GM21737 (cell line): ENCODE results near the gene ENTPD1.
"Not testable (repeated sequence)": the region's sequence is repeated elsewhere in the genome, so short reads cannot be mapped to it uniquely, and the experiment has no call there.

Experiments
- ATAC-seq: cut with Tn5 transposase; IDR thresholded peaks from one replicate; pipeline ENCODE4 v1.9.1; 2021; ENCODE audit warnings: mild to moderate bottlenecking, moderate library complexity; ENCODE audit not compliant: unreplicated experiment

ENTPD1 gene

DNA sequence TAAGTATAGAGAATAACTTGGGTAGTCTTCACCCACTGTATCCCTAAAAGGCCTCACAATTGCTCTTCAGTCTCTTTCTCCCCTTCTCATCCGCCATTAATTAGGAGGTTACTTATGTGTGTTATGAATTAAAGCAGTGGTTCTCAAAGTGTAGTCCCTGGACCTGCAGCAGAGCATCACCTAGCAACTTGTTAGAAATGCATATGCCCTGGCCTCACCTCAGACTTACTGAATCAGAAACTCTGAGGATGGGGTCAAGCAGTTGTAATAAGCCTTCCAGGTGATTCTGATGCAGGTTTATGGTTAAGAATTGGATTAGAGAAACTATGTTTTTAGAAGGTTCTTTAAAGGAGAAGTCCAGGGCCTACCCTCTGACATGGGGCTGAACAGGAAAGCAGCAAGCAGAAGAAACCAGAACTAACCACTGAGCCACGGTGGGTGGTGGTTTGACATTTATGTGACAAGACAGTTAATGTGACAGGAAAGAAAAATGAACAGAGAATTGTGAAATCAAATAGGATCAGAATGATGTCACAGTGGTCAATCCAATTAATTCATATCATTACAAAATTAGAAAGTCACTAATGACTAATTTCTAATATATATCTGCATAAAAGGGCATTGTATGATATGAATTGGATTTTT, 37.6 kb downstream of the ENTPD1 start:
- ATAC-seq: peak; percentile 45

DNA sequence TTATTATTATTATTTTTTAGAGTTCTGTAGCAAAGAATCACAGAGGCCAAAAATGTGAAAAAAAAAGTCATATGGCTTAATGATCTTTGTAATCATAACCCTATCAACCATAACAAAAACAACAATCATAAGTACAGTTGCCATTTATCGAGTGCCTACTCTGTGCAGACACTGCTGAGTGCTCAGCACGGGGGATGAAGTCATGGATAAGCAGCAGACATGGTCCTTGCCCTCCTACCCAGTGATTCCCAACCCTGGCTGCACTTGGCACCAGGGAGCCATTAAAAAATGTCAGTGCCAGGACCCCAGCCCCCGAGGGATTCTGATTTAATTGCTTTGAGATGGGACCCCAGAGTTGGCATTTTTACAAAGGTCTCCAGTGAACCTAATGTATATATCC, 38.2 kb downstream of the ENTPD1 start:
- ATAC-seq: no peak

DNA sequence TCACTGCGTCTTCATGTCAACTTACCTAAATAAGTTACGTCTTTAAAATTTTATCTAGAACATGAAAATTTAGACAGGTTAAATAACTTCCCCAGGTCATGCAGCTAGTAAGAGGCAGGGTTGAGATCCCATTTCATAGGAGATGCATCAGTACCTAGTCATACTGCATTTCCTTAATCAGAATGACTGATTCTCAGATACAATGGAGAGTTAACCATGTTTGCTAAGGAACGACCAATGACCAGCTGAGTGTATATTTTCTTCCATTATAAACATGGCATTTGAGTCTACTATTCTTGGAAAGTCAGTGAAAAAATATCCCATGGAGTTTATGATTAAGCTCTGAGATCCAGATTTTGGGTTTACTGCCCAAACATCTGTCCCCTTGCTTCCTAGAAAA, 39.6 kb downstream of the ENTPD1 start:
- no peak for ATAC-seq

DNA sequence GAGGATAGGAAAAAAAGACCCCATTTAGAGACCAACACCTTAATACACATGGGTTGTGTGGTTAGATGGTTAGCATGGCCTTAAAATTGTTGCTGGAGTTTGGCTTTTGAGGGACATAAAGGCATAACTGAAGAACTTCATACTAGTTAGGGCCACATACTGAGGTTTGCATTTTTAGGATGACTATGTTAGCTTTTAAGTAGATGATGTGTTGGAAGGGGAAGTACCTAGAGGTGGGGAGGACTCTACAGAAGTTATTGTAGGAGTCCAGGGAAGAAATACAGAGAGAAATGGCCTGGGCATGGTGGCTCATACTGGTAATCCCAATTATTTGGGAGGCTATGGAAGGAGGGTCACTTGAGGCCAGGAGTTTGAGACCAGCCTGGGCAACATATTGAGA, 40.5 kb downstream of the ENTPD1 start:
- ATAC-seq: no peak

DNA sequence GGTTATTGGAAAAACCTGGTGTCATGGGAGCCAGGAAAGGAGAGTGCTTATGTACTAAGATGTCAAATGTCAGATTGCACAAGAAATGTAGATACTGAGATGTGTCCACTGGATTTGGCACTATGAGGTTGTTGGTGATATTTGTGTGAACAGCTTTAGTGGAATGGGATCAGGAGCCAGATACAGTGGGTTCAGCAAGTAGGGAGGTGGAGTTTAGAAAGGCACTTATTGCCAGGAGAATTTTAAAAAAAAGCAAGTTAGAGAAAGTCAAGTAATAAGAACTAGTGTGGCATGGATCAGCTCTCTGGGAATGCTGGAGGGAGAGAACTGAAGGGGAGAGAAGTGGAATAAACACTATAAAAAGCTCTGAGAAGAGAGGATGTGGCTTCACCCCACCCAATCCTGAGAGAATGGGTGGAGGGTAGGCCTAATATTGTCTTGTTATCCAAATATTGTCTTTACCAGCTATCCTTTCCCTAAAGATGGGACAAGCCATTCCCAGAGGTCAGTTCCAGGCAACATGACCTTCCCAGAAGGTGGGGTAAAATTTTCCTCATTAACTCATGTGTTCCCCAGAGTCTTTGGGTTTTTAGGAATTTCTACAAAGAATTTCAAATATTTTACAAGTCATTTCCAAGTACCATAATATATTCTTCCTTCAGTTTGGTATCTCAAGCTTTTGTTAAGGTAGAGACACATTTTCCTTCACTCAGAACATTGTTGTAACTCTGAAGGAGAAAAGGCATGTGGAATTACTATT, 42.3 kb downstream of the ENTPD1 start:
- no peak for ATAC-seq

DNA sequence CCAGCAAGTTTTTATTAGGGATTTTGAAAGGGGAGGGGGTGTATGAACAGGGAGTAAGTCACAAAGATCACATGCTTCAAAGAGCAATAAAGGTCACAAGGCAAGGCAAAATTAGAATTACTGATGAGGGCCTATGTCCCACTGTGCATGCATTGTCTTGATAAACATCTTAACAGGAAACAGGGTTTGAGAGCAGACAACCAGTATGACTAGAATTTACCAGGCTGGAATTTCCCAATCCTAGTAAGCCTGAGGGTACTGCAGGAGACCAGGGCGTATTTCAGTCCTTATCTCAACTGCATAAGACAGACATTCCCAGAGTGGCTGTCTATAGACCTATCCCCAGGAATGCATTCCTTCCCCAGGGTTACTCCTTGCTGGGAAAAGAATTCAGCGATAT, 44.3 kb downstream of the ENTPD1 start:
- ATAC-seq: not testable (repeated sequence)

DNA sequence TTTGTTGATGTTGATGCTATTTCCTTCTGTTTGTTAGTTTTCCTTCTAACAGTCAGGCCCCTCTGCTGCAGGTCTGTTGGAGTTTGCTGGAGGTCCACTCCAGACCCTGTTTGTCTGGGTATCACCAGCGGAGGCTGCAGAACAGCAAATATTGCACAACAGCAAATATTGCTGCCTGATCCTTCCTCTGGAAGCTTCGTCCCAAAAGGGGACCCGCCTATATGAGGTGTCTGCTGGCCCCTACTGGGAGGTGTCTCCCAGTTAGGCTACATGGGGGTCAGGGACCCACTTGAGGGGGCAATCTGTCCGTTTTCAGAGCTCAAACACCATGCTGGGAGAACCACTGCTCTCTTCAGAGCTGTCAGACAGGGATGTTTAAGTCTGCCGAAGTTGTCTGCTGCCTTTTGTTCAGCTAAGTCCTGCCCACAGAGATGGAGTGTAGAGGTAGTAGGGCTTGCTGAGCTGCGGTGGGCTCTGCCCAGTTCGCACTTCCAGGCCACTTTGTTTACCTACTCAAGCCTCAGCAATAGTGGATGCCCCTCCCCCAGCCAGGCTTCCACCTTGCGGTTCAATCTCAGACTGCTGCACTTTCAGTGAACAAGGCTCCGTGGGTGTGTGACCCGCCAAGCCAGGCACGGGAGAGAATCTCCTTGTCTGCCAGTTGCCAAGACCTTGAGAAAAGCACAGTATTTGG, 50.9 kb downstream of the ENTPD1 start:
- ATAC-seq: not testable (repeated sequence)

DNA sequence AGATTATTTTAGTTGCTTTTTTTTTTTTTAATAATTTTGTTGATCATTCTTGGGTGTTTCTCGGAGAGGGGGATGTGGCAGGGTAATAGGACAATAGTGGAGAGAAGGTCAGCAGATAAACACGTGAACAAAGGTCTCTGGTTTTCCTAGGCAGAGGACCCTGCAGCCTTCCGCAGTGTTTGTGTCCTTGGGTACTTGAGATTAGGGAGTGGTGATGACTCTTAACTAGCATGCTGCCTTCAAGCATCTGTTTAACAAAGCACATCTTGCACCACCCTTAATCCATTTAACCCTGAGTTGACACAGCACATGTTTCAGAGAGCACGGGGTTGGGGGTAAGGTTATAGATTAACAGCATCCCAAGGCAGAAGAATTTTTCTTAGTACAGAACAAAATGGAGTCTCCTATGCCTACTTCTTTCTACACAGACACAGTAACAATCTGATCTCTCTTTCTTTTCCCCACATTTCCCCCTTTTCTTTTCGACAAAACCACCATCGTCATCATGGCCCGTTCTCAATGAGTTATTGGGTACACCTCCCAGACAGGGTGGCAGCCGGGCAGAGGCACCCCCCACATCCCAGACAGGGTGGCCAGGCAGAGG, 52.8 kb downstream of the ENTPD1 start:
- ATAC-seq: not testable (repeated sequence)

DNA sequence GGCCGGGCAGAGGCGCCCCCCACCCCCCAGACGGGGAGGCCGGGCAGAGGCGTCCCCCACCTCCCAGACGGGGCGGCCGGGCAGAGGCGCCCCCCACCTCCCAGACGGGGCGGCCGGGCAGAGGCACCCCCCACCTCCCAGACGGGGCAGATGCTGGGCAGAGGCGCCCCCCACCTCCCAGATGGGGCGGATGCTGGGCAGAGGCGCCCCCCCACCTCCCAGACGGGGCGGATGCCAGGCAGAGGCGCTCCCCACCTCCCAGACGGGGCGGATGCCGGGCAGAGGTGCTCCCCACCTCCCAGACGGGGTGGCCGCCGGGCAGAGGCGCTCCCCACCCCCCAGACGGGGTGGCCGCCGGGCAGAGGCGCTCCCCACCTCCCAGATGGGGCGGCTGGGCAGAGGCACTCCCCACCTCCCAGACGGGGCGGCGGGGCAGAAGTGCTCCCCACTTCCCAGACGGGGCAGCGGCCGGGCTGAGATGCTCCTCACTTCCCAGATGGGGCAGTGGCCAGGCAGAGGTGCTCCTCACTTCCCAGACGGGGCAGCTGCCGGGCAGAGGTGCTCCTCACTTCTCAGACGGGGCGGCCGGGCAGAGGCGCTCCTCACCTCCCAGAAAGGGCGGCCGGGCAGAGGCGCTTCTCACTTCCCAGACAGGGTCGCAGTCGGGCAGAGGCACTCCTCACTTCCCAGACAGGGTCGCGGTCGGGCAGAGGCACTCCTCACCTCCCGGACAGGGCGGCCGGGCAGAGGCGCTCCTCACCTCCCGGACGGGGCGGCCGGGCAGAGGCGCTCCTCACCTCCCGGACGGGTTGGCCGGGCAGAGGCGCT, 53.6 kb downstream of the ENTPD1 start:
- ATAC-seq: no peak

DNA sequence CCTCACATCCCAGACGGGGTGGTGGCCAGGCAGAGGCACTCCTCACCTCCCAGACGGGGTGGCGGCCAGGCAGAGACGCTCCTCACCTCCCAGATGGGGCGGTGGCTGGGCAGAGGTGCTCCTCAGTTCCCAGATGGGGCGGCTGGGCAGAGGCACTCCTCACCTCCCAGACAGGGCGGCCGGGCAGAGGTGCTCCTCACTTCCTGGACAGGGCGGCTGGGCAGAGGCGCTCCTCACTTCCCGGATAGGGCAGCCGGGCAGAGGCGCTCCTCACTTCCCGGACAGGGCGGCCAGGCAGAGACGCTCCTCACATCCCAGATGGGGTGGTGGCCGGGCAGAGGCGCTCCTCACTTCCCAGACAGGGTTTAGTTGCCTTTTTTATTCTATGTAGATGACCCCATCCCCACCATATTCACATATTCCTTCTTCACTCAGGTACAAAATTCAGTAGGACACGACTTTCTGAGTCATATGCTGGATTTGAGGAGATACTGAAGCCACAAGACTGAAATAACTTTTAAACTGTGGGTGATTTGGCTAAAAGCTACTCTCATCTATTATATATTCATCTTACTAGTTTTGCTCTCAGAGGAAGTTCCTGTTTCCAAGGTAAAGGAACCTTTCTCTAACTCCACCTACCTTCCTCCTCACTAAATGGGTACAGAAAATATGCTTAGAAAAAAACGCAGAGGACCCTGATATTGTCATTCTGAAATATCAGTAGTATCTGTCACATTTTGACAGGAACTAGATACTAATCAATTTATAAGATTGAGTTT, 54.4 kb downstream of the ENTPD1 start:
- ATAC-seq: no peak

DNA sequence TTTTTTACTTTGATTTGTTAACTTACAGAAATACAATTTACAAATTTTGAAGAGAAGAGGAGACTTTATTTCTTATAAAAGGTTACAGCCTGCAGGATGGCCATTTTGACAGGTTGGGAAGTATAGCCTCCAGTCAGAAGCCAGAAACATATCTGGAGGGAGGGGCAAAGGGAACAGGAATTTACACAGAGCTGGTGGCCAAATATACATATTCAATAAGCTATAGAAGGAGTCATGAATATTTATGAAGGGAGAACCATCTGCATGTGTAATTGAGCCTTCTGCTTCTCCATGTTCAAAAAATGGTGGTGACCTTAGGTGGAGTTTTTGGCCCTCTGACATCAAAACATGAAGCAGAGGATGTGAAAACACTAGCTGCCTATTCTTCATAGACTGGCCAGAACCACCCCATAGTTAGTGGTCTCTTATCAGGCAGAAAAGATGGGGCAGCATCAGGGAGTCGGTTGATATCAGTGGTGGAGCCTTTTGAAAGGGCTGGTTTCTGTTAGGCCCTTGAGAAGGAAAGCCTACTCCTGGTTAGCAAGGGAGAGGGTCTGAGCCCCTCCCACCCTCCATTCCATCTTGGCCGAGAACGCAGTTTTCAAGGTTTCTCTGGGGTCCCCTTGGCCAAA, 57.2 kb downstream of the ENTPD1 start:
- ATAC-seq: no peak

DNA sequence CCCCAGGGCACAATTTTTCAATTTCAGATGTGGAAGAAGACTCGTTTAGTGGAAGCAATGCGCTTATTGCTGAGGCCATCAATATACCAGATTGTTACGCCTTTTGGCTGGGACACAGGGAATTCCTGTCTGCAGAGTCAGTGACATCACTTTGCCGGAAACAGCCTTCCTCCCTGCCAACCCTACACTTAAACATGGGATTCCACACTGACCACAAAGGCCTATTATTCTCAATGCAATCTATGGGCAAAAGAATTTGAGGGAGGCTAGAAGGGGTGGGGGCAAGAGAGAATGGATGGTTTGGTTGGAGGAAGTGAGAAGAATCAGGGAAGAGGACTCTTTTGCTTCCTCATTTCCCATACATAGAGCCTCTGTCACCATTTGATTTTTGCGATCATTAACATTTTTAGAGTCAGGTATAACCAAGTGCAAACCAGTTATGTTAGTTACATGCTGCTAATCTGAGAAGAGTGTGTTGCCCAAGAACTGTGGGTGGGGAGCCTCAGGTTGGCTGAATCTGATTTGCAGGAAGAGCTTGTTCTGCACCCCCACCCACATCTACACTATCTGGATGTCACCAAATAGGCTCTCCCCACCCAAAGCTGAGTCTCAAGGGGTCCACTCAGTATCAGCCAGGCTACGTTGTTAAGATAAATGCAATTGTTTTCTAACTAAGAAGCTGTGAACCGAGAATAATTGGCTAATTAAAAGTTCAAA, 58.2 kb downstream of the ENTPD1 start:
- no peak for ATAC-seq

DNA sequence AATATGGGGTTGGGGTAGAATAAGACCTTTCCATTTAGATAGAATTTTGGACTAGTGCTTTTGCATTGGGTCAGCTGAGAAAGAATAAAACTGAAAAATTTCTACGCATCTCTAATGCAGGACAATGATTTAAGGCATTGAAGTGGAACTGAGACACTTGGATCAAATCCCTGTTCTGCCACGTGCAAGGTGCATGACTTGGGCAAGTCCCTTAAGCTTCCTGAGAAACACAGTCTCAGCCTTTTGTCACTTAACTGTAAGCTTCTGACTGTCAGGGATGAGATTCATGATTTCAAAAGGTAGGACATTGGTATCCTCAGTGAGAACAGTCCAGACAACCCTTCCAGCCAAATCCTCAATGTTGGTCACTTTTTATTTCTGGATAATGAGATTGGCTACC, 59.2 kb downstream of the ENTPD1 start:
- no peak for ATAC-seq

DNA sequence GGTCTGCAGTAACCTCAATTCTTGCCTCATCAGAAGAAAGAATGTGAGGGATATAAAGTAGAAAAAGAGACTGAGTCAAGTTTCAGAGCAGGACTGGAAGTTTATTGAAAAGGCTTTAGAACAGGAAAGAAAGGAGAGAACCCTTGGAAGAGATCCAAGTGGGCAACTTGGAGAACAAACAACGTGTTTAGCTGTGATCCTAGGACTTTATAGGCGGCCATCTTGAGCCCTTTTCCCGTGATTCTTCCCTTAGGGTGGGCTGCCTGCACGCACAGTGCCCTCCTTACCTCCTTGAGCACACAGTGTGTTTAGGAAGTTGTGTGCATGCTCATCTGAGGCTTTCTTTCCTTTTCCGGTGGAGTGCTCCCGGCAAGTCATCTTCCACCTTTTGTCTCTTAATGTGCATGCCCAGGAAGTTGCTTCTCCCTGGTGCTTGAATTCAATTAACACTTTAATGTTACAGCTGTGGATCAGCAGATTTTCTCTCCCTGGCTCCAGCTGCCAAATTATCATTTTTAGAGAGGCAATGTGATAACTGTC, 59.8 kb downstream of the ENTPD1 start:
- no peak for ATAC-seq

DNA sequence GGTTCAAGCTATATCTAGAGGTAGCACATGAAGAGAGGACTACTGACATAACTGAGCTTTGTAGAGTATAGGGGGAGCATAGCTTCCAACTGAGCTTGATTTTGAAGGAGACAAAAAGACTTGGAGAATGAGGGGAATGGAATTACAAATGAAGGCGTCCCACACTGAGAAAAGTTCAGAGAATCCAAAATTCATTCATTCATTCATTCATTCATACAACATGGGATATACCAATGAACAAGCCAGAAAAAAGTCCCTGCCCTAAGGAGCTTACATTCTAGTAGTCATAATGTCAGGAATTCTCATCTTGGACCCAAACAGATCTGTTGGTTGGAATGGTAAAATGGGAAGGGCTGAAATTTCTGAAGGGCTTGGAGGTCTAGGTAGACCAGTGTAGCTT, 62.0 kb downstream of the ENTPD1 start:
- no peak for ATAC-seq

DNA sequence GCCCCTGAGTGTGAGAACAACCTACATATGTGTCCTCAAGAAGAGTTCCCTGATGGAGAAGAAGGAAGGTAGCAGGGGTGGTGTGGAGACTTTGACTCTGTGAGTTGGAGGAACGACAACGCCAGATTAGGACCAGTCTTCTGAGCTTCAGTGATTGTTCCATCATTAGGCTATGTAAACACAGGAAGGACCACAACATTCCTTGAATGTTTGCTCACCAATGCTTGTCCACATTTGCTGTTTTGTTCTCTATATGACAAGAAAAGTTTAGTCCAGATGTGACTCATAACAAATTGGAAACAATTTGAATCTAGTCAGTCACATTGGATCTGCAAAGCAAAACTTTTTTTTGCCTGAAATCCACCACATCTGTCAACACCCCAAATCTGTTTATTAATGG, 62.7 kb downstream of the ENTPD1 start:
- no peak for ATAC-seq

DNA sequence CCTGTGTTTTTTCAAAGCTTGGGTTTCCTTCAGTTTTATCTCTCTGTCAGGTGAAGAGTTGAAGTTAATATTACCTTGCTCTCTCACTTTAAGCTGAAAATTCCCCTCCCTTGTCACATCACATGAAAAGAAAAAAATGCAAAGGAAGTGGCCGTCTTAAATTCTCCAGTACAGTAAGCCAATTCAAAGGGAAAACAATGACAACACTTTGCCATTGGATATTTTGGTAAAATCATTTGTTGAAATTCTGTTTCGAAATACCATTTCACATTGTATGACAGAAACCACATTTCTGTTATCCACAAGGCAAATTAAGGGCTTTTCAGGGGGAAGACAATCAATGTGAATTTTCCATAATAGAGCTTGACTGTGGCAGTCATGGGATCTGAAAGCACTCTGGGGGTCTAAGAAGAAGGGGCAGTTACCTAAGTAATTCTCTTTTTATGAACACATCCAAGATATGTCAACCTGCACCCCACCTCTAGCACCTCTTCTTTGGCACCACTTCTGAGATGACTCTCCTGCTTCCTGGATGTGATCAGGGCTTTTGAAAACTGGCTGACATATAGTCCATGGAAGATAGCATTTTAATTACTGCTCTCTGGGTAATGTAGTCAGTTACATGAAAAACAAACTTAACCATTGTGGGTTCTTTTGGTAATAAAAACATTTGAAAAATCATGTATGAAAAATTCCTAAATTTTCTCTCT, 63.8 kb downstream of the ENTPD1 start:
- ATAC-seq: no peak

DNA sequence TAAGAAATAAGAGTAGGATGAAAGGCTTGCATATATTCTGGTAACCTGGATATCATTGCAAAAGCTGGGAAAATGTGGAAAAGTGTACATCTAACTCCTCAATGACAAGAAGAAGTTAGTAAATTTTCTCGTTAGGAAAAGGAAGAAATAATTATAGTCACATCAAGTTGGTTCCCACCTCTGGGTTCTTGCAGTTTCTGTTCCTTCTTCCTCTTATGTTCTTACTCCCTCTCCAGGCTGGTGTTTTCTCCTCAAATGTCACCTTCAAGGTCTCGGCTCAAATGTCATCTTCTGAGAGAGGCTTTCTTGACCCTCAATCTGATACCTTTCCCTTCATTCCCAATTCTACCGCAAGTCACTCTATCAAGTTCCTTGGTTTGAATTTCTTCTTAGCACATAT, 64.4 kb downstream of the ENTPD1 start:
- no peak for ATAC-seq
